Measurements from ENCODE around the gene TMEM120B.

Gene TMEM120B

DNA sequence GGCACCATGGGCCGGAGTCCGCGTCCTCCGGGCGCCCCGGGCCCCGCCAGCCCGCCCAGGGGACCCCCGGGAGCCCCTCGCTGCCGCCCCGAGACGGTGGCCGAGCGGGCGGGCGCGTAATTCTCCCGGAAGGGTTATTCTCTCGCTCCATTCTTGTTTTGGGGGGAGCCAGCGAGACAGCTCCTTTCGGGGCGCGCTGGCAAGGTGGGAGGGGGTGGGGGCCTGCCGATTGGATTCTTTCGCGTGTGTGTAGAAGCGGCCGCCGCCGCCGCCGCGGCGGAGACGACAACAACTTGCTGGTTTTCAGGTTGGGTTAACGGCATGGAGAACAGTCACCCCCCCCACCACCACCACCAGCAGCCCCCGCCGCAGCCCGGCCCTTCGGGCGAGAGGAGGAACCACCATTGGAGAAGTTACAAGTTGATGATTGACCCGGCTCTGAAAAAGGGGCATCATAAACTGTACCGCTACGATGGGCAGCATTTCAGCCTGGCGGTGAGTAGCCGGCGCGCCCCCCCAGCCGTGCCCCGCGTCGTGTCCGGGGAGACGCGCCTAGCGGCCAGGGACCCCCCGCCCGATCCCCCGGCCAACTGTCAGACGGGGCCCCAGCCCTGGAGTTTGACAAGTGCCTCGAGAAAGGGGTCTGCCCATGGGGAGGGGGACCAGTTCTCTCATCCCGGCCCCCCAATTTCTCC is 92.0 kb downstream of the TMEM120B start:
- DNase-seq (ENCODE audit: low read depth), result no peak

DNA sequence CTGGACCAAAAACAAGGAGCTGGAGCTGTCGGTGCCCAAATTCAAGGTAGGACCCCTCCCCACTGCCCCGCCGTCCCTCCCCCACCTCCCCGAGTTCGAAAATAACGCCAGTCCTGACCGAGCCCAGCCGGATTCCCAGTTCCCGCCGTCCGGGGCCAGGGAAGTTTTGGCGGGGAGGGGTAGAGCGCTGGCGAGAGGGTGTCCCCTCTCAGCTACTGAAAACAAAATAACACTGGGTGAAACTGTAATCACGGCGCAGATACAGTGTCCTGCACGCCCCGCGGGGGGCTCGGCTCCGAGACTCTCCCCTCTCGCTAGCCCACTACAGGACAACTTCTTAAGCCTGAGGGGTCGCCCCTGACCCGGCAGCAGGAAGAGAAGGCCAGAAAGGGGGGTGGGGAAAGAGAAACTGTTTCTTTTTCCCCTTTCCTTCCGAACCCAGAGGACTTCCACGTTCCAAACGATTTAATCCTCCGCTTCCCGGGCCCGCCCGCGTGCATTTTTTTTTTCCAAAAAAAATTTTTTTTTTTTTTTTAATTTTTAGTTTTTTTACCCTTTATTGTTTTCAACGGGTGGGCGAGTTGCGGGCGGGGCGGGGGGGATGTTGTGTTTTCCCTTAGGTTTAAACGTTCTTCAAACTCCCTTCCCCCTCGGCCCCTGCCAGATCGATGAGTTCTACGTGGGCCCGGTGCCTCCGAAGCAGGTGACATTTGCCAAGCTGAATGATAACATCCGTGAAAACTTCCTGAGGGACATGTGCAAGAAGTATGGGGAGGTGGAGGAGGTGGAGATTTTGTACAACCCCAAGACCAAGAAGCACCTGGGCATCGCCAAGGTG is 92.8 kb downstream of the TMEM120B start:
- DNase-seq (ENCODE audit: low read depth), result no peak

DNA sequence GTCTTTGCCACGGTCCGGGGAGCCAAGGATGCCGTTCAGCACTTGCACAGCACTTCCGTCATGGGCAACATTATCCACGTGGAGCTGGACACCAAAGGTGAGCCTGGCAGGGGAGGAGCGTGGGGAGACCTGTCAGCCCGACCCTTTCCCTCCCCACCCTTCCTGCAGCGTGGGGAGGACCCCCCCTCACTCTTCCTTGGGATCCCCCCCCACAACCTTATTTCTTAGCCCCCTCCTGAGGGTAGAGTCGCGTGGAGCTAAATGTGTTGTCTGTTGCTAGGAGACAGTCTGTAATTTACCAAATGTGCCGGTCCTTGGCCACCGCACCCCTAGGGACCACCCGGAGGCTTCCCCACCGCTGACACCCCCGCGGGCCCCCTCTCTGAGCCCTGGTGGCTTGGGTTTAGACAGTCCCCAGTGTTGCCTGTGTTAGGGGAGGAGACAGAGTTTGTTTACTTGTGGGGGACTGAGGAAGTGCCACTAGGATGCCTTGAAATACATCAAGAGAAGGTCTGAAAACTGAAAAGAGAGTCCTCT is 93.5 kb downstream of the TMEM120B start:
- DNase-seq (ENCODE audit: low read depth), result no peak

DNA sequence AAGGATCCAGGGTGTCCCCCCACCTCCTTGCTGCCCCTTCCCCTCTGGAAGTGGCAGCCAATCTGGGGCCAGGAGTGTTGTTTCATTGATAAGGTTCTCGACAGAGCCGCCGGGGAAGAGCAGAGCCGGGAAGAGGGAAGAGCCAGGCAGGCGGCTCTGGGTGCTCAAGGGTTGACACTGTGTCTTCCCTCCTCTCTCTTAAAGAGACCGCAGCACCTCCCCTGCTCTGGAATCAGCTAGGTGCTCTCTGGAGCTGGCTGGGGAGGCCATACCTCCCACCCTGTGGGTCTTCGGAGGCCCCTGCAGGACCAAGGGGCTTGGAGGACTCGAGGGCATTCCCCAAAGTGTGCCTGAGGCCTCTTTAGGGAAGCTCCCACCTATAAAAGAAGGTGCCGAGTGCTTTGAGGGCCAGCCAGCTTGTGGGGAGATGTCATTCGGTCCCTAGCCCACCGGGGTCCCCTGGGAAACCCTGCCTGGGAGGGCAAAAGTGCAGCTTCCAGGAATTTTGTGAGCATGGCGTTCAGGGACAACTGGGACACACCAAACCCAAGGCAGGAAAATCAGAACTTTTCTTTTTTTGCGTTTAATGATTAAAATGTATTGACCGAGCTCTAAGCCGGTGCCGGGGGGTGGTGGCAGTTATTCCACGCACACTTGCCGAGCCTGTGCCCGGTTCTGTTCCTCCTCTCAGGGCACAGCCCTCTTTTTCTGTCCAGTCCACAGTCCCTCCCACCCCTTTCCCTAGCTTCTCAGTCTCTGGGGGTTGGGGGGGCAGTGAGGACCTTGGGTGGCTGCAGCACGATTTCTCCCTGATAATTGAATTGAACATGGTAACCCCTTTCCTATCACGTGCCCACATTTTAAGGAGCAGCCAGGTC is 94.2 kb downstream of the TMEM120B start:
- DNase-seq (ENCODE audit: low read depth), result no peak

DNA sequence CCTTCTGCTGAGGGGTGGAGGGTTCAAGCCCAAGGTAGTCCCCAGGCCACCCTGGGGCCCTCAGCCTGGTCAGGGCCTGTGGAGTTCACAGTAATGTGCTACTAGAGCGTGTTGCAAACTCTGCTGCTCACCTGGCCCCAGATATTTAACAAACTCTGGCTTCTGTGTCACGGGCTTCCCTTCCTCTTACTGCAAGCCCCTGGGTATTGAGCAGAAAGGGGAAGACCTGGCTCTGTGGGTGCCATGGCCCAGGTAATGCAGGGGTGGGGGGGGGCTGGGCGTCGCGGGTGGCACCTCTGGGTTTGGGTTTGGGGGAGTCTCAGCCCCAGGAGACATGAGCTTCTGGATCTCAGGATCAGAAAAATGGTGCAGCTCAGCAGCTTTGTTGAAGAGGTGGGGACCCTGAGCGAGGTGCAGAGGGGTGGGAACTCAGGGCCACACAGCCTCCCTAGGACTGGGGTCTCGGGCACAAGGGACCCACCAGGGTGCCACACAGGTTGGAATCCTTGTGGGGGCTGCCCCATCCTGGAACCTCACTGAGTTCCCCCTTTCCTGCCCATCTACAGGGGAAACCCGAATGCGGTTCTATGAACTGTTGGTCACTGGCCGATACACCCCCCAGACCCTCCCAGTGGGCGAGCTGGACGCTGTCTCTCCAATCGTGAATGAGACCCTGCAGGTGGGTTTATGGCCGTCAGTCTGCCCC is 95.2 kb downstream of the TMEM120B start:
- DNase-seq (ENCODE audit: low read depth), result no peak

DNA sequence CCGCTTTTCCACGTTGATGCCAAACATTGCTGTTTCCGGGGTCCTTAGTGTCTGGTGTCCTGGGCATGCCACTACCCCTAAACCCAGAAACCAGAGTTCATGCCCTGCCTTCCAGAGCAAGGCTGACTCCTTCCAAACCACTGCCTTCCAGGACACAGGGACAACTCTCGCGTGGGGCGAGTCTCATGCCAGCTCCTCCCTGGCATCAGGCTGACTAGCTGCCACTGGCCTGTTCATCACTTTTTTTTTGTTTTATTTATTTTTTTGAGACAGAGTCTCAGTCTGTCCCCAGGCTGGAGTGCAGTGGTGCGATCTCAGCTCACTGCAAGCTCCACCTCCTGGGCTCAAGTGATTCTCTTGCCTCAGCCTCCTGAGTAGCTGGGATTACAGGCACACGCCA is 96.1 kb downstream of the TMEM120B start:
- DNase-seq (ENCODE audit: low read depth), result no peak

DNA sequence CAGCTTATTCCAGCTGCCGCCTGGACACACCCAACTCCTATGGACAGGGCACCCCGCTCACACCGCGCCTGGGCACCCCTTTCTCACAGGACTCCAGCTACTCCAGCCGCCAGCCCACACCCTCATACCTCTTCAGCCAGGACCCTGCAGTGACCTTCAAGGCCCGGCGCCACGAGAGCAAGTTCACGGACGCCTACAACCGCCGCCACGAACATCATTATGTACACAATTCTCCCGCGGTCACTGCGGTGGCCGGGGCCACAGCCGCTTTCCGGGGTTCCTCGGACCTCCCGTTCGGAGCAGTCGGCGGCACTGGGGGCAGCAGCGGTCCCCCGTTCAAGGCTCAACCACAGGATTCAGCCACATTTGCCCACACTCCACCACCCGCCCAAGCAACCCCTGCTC is 97.2 kb downstream of the TMEM120B start:
- DNase-seq (ENCODE audit: low read depth), result no peak

DNA sequence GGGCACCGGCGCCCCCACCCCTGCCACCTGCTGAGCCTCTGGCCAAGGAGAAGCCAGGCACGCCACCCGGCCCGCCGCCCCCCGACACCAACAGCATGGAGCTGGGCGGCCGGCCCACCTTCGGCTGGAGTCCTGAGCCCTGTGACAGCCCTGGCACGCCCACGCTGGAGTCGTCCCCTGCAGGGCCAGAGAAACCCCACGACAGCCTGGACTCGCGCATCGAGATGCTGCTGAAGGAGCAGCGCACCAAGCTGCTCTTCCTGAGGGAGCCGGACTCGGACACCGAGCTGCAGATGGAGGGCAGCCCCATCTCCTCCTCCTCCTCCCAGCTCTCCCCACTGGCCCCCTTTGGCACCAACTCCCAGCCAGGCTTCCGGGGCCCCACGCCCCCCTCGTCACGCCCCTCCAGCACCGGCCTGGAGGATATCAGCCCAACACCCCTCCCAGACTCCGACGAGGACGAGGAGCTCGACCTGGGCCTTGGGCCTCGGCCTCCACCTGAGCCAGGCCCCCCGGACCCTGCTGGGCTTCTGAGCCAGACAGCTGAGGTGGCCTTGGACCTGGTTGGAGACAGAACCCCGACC is 97.8 kb downstream of the TMEM120B start:
- DNase-seq (ENCODE audit: low read depth), result no peak

DNA sequence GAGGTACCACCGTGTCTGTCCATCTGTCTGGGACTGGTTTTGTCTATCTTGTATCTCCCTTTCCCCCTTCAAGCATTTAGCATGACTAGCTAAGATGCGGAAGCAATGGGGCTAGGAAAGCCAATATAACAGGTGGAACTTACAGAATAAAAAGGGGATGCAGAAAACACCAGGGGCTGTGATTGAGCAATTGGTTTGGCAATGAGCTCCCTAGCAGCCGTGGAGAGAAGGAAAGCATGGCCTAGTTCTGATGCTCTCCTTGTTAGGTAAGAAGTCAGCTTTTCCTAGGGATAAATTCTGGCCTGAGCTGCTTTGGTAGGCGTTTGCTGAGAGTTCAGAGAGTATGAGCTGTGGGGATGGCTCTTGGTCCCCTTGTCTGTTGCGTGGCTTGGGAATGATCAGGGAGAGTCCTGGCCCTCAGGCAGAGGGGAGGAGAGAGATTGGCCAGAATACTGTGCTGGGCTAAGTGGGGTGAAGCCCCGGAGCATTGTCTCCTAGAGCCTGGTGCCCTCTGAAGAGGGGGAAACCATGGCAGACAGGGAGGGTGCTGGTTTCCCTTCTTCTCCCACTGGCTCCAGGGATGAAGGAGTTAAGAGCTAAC is 98.4 kb downstream of the TMEM120B start:
- DNase-seq (ENCODE audit: low read depth), result no peak

DNA sequence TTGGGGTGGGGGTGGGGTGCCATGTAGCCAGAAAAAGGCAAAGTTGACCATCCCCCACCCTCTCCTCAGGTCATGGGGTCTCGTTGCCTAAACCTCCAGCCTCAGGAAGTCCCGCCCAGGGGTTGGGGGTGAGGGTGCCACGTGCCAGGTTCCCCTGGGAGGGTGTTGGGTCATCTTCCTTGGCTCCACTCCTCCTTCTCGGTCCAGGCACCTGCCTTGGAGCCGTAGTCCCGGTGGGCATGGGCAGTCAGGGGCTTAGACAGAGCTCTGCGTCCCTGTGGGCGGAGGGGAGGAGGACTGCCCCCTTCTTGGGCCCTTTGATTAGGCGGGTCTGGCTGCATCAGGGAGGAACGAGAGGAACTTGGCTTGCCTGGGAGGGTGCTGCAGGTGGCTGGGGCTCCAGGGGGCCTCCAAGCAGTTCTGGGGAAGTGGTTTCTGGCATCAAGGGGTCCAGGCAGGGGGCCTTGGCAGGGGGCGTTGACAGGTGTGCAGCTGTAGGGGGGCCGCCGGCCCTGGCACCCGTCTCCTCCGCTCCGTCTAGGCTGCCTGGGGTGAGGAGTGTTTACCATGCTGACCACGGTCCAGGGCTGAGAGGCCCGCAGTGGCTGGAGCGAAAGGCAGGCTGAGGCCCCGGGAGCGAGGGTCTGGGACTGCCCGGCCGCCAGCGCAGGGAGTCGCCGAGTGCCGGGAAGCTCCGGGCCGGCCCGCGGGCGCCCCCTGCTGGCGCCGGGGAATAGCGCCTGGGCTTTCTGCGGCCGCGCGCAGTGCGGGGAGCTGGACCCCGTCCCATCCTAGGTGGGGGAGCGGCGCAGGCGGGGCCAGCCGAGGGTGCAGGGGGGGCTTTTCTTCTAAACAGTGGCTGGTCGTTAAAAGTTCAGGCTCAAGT is 99.1 kb downstream of the TMEM120B start:
- no peak for DNase-seq (ENCODE audit: low read depth)

DNA sequence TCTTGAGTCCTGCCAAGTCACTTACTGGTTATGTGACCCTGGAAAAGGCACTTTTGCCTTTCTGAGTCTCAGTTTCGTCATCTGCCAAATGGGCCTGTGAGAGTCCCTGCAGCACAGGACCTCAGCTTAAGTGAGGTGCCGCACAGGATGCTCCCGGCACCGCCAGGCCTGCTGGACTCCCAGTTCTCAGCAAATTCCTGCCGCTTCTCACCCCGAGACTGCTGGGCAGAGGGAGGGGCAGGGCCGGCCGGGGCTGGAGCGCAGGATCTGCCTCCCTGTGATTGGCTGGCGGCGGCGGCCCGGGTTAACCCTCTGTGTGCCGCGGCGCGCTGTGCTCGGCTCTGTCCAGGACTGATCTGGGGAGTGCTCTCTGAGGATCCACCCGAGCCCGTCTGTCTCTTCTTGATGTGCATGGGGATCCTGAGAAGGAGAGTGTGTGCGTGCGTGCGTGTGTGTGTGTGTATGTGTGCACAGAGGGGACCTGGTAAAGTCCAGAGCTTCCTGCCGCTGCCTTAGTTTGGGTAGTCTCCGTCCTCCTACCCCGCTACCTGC is 99.8 kb downstream of the TMEM120B start:
- DNase-seq (ENCODE audit: low read depth), result no peak

DNA sequence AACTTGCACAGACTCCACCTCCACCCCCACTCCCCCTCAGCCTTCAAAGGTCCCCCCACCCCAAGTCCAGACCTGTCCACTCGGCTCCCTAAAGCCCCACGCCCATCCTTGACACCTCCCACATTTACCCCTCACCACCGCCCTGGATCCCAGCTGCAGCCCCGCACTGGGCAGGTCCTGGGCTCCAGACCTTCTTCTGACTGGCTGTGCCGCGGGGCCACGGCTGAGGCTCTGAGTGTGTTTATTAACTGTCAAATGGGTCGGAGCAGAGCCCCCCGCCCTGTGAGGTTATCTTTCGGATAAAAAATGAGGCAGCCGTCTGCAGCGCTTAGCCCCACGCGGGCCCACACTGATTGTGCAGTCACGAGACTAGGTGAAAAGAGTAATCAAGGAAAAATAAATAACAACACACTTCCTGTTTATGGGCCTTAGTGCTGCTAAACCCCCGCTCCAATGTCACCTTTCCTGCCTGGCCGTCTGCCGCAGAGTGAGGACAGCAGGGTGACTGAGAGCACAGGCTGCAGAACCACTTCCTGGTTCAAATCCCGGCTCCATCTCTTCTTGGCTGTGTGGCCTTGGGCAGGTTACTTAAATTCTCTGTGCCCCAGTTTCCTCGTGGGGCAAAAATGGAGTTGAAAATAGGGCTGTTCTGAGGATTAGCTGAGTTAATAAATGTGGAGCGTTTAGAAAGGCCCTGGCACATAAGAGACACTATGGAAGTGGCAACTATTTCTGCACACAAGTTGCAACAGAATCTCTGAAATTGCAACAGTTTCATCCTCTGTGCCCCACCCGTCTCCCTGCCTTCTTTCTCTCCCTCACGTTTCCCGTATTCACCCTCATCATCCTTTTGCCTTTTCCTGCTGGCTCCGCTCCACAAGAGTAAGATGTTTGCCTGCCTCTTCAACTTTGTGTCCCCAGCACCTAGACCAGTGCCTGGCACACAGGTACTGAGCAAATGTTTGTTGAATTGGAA is 100.7 kb downstream of the TMEM120B start:
- no peak for DNase-seq (ENCODE audit: low read depth)

DNA sequence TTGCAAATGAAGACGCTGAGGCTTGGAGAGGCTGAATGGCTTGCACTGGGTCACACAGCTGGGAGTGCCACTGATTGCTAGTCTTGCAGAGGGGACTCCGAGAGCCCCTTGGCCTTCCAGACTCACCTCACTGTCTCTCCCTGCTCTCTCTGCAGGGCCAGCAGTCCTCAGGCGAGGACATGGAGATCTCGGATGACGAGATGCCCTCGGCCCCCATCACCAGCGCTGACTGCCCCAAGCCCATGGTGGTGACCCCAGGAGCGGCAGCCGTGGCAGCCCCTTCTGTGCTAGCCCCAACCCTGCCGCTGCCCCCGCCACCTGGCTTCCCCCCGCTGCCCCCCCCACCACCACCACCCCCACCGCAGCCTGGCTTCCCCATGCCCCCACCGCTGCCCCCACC is 101.4 kb downstream of the TMEM120B start:
- DNase-seq (ENCODE audit: low read depth), result no peak

DNA sequence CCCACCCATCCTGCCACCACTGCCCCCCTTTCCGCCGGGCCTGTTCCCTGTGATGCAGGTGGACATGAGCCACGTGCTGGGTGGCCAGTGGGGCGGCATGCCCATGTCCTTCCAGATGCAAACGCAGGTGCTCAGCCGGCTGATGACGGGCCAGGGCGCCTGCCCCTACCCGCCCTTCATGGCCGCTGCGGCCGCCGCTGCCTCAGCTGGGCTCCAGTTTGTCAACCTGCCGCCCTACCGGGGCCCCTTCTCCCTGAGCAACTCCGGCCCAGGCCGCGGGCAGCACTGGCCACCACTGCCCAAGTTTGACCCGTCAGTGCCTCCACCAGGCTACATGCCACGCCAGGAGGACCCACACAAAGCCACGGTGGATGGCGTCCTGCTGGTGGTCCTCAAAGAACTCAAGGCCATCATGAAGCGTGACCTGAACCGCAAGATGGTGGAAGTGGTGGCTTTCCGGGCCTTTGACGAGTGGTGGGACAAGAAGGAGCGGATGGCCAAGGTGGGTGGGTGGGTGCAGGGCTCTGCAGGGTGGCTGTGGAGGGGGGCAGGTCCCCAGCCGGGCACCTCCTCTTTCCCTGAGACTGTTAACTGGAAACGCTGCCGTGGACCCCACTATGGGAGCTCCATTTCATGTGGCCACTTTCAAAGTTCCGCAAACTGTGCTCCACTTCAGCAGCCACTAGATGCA is 102.0 kb downstream of the TMEM120B start:
- DNase-seq (ENCODE audit: low read depth), result no peak

DNA sequence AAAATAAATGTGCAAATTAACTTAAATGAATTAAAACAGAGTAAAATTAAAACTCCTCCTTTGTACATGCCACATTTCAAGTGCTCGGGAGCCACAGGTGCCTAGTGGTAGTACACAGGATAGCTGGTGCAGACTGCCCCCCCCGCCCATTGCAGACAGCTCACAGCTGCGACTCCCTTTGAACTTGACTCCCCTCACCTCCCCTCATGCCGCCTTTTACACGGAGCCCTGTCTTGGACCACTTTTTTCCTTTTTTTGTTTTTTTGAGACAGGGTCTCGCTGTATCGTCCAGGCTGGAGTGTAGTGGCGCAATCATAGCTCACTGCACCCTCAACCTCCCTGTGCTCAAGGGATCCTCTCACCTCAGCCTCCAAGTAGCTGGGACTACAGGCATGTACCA is 102.7 kb downstream of the TMEM120B start:
- no peak for DNase-seq (ENCODE audit: low read depth)

DNA sequence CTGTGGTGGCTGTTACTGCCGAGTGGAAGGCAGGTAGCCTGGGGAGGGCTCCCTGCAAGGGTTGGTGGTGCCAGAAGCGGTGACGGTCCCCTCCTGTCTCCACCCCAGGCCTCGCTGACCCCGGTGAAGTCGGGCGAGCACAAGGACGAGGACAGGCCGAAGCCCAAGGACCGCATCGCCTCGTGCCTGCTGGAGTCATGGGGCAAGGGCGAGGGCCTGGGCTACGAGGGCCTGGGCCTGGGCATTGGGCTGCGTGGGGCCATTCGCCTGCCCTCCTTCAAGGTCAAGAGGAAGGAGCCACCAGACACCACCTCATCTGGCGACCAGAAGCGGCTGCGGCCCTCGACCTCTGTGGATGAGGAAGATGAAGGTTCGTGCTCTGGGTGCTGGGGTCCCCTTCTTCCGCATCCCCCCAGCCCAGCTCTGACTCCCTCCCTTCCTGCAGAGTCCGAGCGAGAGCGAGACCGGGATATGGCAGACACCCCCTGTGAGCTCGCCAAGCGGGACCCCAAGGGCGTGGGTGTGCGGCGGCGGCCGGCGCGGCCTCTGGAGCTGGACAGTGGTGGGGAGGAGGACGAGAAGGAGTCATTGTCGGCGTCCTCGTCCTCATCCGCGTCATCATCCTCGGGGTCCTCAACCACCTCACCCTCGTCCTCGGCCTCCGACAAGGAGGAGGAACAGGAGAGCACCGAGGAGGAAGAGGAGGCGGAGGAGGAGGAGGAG is 104.5 kb downstream of the TMEM120B start:
- DNase-seq (ENCODE audit: low read depth), result no peak

DNA sequence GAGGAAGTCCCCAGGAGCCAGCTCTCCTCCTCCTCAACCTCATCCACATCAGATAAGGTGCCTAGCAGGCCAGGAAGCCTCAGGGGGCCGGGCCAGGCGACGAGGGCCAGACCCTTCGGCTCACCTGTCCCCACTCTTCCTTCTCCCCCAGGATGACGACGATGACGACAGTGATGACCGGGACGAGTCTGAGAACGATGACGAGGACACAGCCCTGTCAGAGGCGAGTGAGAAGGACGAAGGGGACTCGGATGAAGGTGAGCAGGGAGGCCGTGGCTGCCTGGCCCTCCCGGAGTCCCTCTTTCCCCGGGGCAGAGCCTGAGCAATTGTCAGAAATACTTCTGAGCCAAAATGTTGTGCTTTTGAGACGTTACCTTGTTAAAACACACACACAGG is 105.1 kb downstream of the TMEM120B start:
- DNase-seq (ENCODE audit: low read depth), result no peak

All from HS-5 (cell line).